ENCODE measurements around the gene SNED1.

Gene SNED1

DNA sequence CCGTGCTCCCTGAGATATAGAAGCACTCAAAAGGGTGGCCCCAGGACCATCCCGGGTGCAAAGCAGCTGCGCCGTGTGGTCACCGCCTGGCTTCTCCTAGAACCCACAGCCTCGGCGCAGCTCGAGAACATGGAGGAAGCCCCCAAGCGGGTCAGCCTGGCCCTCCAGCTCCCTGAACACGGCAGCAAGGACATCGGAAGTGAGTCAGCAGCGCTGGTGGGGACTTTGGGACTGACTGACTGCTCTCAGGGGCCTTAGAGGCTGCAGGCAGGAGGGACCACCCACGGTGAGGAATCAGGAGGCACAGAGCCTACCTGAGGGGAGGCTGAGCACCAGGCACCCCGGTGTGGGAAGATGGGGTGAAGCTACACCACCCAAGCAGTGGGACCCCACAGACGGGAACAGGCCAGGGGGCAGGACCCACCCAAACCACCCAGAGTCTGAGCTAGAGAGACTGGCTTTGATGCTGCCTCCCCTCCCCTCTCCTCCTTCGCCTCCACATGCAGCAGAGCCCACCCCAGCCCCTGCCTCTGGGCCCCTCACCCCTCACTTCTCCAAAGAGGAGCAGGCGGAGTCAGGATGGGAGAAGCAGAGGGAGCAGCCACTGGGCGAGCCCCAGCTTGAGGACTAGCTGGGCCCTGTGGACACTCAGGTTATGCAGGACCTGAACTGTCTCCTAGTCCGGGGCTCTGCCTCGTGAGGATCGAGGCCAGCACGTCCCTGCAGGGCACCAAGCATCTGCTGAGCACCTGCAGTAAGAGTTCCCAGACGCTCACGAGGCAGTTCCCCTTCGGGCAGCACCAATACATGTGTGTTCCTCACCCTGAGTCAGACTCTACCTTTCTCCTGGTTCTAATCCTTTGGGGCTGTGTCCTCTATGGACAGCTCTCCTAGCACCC, 75.0 kb downstream of the SNED1 start:
- H3K4me3 ChIP-seq (ENCODE audit: low read length): no peak overlapping the region
- H3K27ac ChIP-seq (ENCODE audit: low read length): no peak overlapping the region
- no peak overlapping the region for H3K9ac ChIP-seq (ENCODE audit: low read length)

DNA sequence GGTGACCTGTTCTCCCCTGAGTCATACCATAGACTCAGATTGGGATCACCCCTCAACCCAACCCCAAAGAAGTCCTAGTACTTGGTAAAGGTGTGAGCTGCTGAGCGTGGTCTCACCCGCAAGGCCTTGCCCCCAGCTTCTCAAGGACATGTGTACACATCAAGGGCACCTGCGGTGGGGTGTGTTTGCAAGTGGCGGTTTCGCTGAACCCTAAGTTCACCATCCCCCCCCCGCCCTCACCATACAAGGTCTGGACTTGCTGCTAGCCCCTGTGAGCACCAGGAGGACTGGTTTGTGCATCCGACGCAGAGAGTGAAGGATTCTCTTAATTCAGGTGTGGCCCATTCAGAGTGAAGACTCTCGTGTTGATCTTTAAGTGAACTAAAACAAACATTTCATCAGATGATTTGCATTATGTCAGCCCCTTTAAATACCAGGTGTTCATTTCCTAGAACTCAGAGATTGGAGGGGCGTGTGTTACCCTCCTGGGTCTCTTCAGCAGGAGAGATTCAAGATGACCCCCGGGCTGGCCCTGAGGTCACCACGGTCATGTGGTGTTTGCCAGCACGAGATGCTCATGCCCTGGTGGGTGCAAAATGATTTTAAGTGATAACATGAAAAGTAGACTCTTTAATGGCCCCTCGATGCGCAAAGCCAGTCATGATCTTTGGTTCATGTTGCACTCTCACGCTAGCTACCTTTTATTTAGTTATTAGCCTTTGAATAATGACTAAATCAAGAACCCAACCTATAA, 75.8 kb downstream of the SNED1 start:
- Histone ChIP-seq H3K4me1 (ENCODE audit: control insufficient read depth, low read depth, low read length) (no peaks in the 10 kb centered on the region), H3K36me3 (ENCODE audit: control insufficient read depth, low read depth, low read length) (no peaks in the 10 kb centered on the region), H3K4me3 (ENCODE audit: low read length) (no peak overlapping the region), H3K9me3 (ENCODE audit: control insufficient read depth, low read depth, low read length) (no peaks in the 10 kb centered on the region), H3K27ac (ENCODE audit: low read length) (no peak overlapping the region), H3K27me3 (ENCODE audit: control insufficient read depth, insufficient read depth, low read length) (no peaks in the 10 kb centered on the region), H3K9ac (ENCODE audit: low read length) (no peak overlapping the region)

More for the DNA sequence above, 75.0 kb downstream of the SNED1 start:
- Histone ChIP-seq H3K4me1 (ENCODE audit: control insufficient read depth, low read depth, low read length) (no peaks in the 10 kb centered on the region), H3K9me3 (ENCODE audit: control insufficient read depth, low read depth, low read length) (no peaks in the 10 kb centered on the region), H3K27me3 (ENCODE audit: control insufficient read depth, insufficient read depth, low read length) (no peaks in the 10 kb centered on the region), H3K36me3 (ENCODE audit: control insufficient read depth, low read depth, low read length) (no peaks in the 10 kb centered on the region)

DNA sequence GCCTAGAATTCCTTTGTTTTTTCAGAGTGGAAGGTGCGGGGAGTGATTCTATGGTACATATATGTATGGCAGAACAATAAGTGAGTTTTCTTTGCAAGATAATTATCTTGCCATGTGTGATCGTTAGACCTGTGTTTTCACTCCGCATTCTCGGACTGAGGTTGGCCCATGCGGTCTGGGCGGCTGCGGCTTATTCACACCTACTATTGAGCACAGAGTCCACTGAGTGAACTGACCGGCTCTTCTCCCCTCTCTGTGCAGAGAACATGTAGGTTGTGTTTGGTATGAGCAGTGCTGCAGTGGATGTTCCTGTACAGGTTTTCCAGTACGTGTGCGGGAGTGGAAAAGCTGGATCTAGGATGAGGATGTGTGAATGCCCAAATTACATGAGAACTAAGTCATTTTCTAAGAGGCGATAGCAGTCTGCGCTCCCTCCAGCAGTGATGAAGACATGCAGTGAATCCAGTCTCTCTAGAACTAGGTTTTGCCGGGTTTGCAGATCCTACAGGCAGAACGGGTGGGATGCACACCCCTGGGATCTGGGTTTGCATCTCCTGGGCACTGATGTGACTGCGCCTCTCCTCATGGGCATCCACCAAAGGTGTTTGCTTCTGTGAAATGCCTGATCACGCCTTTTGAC, 76.6 kb downstream of the SNED1 start:
- Histone ChIP-seq H3K4me1 (ENCODE audit: control insufficient read depth, low read depth, low read length) (no peaks in the 10 kb centered on the region), H3K36me3 (ENCODE audit: control insufficient read depth, low read depth, low read length) (no peaks in the 10 kb centered on the region), H3K27me3 (ENCODE audit: control insufficient read depth, insufficient read depth, low read length) (no peaks in the 10 kb centered on the region), H3K27ac (ENCODE audit: low read length) (no peak overlapping the region), H3K9me3 (ENCODE audit: control insufficient read depth, low read depth, low read length) (no peaks in the 10 kb centered on the region), H3K9ac (ENCODE audit: low read length) (no peak overlapping the region), H3K4me3 (ENCODE audit: low read length) (no peak overlapping the region)

DNA sequence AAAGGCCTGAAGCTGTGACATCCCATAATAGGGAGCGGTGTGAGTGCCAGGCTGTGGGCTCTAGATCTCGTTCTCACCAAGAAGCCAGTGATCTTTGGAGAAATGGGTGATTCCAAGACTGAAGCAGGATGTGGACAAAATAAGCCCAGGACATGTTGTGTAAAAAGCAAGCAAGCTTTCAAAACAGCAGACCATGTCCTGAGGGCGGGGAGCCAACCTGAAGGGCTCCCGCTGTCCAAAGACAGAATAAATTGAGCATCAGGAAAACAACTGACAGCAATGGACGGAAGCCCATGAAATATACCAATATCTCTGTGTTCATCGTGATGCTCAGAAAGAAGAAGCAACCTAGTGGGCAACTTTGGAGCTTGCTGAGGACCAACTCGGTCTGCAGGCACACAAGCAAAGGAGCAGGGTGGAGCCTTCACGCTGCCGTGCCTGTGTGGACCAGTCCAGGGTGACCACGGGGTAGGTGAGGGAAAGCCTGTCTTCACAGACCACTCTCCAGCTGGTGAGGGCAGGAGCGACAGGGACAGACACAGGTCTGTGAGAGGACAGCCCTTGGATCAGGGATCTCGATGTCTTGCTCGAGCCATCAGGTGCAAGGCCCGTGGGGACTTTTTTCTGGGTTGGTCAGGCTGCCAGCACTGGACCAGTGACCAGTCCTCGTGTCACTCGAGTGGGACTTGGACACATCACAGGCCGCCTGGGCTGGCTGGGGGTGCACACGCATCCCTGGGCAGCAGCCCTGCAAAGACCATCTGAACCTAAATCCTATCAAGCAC, 82.2 kb downstream of the SNED1 start:
- no peaks in the 10 kb centered on the region for H3K9me3 ChIP-seq (ENCODE audit: control insufficient read depth, low read depth, low read length)
- H3K27me3 ChIP-seq (ENCODE audit: control insufficient read depth, insufficient read depth, low read length): no peaks in the 10 kb centered on the region
- H3K9ac ChIP-seq (ENCODE audit: low read length): no peak overlapping the region
- no peaks in the 10 kb centered on the region for H3K4me1 ChIP-seq (ENCODE audit: control insufficient read depth, low read depth, low read length)
- H3K4me3 ChIP-seq (ENCODE audit: low read length): no peak overlapping the region
- H3K36me3 ChIP-seq (ENCODE audit: control insufficient read depth, low read depth, low read length): peaks cover 3% of the 10 kb centered on the region
- H3K27ac ChIP-seq (ENCODE audit: low read length): no peak overlapping the region

DNA sequence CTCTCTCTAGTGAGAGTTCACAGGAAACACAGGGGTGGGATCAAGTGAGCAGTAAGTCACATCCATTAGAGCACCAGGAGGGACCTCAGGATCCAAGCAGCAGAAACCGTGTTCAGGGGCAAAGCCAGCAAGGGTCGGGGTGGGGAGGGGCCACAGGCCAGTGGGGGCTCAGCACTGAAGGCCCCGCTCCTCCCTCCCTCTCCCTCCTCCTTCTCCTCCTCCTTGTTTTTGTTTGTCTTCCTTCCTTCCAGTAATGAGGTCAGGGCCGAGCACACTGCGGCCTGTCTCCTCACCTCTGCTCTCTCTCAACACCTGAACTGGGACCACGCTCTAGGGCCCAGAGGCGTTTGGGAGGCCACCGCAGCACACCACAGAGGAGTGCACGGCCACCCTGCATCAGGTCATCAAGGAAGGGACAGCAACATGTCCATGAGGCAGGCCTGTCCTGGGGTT, 82.8 kb downstream of the SNED1 start:
- H3K27ac ChIP-seq (ENCODE audit: low read length): no peak overlapping the region
- H3K36me3 ChIP-seq (ENCODE audit: control insufficient read depth, low read depth, low read length): peaks cover 3% of the 10 kb centered on the region
- no peaks in the 10 kb centered on the region for H3K9me3 ChIP-seq (ENCODE audit: control insufficient read depth, low read depth, low read length)
- H3K4me1 ChIP-seq (ENCODE audit: control insufficient read depth, low read depth, low read length): no peaks in the 10 kb centered on the region
- H3K4me3 ChIP-seq (ENCODE audit: low read length): no peak overlapping the region
- no peaks in the 10 kb centered on the region for H3K27me3 ChIP-seq (ENCODE audit: control insufficient read depth, insufficient read depth, low read length)
- no peak overlapping the region for H3K9ac ChIP-seq (ENCODE audit: low read length)

DNA sequence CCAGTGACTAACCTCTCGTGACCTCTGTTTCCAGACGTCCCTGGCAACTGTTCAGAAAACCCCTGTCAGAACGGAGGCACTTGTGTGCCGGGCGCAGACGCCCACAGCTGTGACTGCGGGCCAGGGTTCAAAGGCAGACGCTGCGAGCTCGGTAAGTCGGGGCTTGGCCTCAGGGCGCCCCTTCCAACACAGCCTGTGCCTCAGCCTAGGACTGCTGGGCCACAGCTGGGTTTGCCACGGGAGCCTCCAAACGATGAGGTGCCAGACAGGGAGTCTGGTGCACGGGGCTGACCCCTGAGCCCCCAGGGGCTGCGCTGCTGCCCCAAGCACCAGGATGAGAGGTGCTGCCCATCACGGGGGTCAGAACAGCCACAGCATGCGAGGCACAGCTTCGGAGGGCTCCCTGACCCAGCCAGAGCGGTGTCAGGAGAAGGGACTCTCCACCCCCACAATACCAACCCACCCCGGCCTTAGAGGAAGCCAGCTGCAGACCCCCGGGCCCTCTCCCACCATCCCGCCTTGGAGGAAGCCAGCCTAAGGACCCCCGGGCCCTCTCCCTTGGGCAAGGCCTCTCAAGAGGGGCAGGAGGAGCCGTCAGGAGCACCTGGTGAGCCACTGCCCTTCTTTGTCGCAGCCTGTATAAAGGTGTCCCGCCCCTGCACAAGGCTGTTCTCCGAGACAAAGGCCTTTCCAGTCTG, 83.4 kb downstream of the SNED1 start:
- Histone ChIP-seq H3K27me3 (ENCODE audit: control insufficient read depth, insufficient read depth, low read length) (no peaks in the 10 kb centered on the region), H3K9ac (ENCODE audit: low read length) (no peak overlapping the region), H3K27ac (ENCODE audit: low read length) (no peak overlapping the region), H3K36me3 (ENCODE audit: control insufficient read depth, low read depth, low read length) (peaks cover 5% of the 10 kb centered on the region), H3K4me3 (ENCODE audit: low read length) (no peak overlapping the region), H3K4me1 (ENCODE audit: control insufficient read depth, low read depth, low read length) (no peaks in the 10 kb centered on the region), H3K9me3 (ENCODE audit: control insufficient read depth, low read depth, low read length) (no peaks in the 10 kb centered on the region)

DNA sequence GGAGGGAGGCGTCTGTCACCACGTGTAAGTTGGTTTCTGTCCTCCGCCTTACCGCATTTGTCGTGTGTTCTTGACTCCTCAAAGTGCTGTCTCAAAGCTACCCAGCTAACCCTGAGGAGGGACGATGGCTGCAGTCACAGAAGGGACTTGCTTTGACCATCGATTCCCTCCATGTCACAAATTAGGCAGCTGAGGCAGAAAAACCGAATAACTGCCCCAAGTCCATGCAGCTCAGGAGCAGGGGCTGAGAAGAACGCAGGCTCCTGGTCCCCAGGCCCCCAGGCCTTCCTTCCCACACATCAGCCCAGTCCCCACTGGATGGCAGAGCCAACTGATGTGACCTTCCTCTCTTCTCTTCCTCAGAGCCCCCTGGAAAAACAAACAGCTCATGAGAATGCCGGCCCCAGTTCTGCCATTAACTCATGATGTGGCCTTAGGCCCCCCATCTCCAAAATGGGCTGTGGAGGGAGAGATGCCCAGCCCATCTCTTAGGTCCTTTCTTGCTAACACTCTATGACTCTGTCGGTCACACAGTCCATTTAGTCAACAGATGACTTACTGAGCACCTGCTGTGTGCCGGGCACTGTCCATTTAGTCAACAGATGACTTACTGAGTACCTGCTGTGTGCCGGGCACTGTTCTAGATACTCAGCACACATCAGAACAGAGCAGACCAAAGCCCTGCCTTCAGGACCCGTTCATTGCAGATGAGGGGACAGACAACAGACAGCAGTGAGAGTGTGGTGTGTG, 84.1 kb downstream of the SNED1 start:
- Histone ChIP-seq H3K27me3 (ENCODE audit: control insufficient read depth, insufficient read depth, low read length) (no peaks in the 10 kb centered on the region), H3K9ac (ENCODE audit: low read length) (no peak overlapping the region), H3K36me3 (ENCODE audit: control insufficient read depth, low read depth, low read length) (peaks cover 7% of the 10 kb centered on the region), H3K9me3 (ENCODE audit: control insufficient read depth, low read depth, low read length) (no peaks in the 10 kb centered on the region), H3K4me3 (ENCODE audit: low read length) (no peak overlapping the region), H3K27ac (ENCODE audit: low read length) (no peak overlapping the region), H3K4me1 (ENCODE audit: control insufficient read depth, low read depth, low read length) (no peaks in the 10 kb centered on the region)

DNA sequence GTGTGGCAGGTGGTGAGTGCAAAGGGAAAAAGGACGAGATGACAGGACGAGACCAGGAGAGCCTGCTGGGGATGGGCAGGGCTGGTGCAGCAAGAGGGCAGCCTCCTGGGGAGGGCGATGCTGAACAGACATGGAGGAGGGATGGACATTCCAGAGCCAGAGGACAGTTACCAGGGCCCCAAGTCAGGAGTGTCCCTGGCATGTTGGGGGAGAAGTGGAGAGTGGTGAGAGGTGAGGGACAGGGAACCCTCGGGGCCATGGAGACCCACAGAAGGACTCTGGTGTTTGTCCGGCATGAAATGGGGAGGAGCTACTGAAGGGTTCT, 84.6 kb downstream of the SNED1 start:
- H3K27me3 ChIP-seq (ENCODE audit: control insufficient read depth, insufficient read depth, low read length): no peaks in the 10 kb centered on the region

DNA sequence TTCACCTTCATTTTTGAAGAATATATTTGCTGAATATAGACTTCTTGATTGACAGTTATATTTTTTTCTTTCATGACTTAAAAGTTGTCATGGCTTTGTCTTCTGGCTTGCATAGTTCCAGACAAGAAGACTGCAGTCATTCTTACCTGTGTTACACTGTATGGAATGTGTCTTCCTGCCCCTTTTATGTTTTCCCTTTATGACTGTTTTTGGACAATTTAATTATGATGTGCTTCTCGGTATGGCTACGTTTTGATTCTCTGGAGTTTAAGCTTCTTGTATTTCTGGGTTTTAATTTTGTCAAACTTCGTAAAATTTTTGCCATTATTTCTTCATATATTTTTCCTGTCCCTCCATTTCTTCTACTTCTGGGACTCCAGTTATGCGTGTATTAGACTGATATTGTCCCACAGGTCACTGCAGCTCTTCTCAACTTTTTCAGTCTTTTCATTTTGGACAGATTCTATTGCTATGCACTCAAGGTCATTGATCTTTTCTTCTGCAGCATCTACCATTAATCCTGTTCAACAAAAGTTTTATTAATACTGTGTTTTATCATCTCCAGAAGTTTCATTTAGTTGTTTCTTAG, 86.5 kb downstream of the SNED1 start:
- H3K4me3 ChIP-seq (ENCODE audit: low read length): no peak overlapping the region
- no peaks in the 10 kb centered on the region for H3K9me3 ChIP-seq (ENCODE audit: control insufficient read depth, low read depth, low read length)
- H3K27me3 ChIP-seq (ENCODE audit: control insufficient read depth, insufficient read depth, low read length): no peaks in the 10 kb centered on the region
- peaks cover 19% of the 10 kb centered on the region for H3K36me3 ChIP-seq (ENCODE audit: control insufficient read depth, low read depth, low read length)
- no peak overlapping the region for H3K9ac ChIP-seq (ENCODE audit: low read length)
- no peak overlapping the region for H3K27ac ChIP-seq (ENCODE audit: low read length)
- H3K4me1 ChIP-seq (ENCODE audit: control insufficient read depth, low read depth, low read length): no peaks in the 10 kb centered on the region

More for the DNA sequence above, 84.6 kb downstream of the SNED1 start:
- Histone ChIP-seq H3K9ac (ENCODE audit: low read length) (no peak overlapping the region), H3K36me3 (ENCODE audit: control insufficient read depth, low read depth, low read length) (peaks cover 7% of the 10 kb centered on the region), H3K4me1 (ENCODE audit: control insufficient read depth, low read depth, low read length) (no peaks in the 10 kb centered on the region), H3K27ac (ENCODE audit: low read length) (no peak overlapping the region), H3K9me3 (ENCODE audit: control insufficient read depth, low read depth, low read length) (no peaks in the 10 kb centered on the region), H3K4me3 (ENCODE audit: low read length) (no peak overlapping the region)

Data from iPS-18a (cell line).